Neural progenitor cell (in vitro differentiated cells): ENCODE data around the gene TTLL5. TPM values are rescaled to one million over a fixed set of nuclear protein-coding genes. Genes with fewer than 3 reads are reported as not detected.

Experiments used
- DNase-seq: peaks from one replicate; pipeline ENCODE4 v3.0.0-alpha.2; 2016; ENCODE audit warnings: low spot score
- H2AFZ ChIP-seq: fragments of 200-600 bp; sonication (generic); replicated peaks from 2 replicates; pipeline ENCODE4 v1.6.1; 2016; ENCODE audit warnings: antibody characterized with exemption
- H3F3A ChIP-seq: fragments of 200-600 bp; sonication (generic); 2 replicates; pipeline ENCODE4 v1.6.1; 2016; ENCODE audit warnings: antibody characterized with exemption, low read depth
- H3K27ac ChIP-seq: fragments of 200-600 bp; sonication (generic); 2 replicates; pipeline ENCODE4 v1.5.1; 2016; ENCODE audit warnings: mild to moderate bottlenecking
- H3K27me3 ChIP-seq: fragments of 200-600 bp; sonication (generic); 2 replicates; pipeline ENCODE4 v1.6.1; 2016; ENCODE audit warnings: mild to moderate bottlenecking, moderate library complexity
- H3K36me3 ChIP-seq: fragments of 200-600 bp; sonication (generic); 2 replicates; pipeline ENCODE4 v1.5.1; 2016
- H3K4me1 ChIP-seq: fragments of 200-600 bp; sonication (generic); 2 replicates; pipeline ENCODE4 v1.6.1; 2016; ENCODE audit warnings: mixed run types
- H3K4me2 ChIP-seq: fragments of 200-600 bp; sonication (generic); 2 replicates; pipeline ENCODE4 v1.6.1; 2016
- H3K4me3 ChIP-seq: fragments of 200-600 bp; sonication (generic); 2 replicates; pipeline ENCODE4 v1.5.1; 2016
- H3K79me2 ChIP-seq: fragments of 200-600 bp; sonication (generic); 2 replicates; pipeline ENCODE4 v1.6.1; 2016; ENCODE audit warnings: low read depth
- H3K9ac ChIP-seq: fragments of 200-600 bp; sonication (generic); 2 replicates; pipeline ENCODE4 v1.6.1; 2016
- H3K9me3 ChIP-seq: fragments of 200-600 bp; sonication (generic); 2 replicates; pipeline ENCODE4 v1.5.1; 2016; ENCODE audit warnings: low read depth
- H4K20me1 ChIP-seq: fragments of 200-600 bp; sonication (generic); 2 replicates; pipeline ENCODE4 v1.6.1; 2016; ENCODE audit warnings: low read depth
- H3K27ac Mint-ChIP-seq: 3 replicates; pipeline ENCODE4 v1.8.0; 2021; ENCODE audit warnings: mixed read lengths
- H3K27me3 Mint-ChIP-seq: 2 replicates; pipeline ENCODE4 v1.8.0; 2022; ENCODE audit warnings: low read depth, mild to moderate bottlenecking, inconsistent platforms, moderate library complexity, mixed read lengths; ENCODE audit not compliant: insufficient read depth
- H3K36me3 Mint-ChIP-seq: 3 replicates; pipeline ENCODE4 v1.8.0; 2021; ENCODE audit warnings: mixed read lengths
- H3K4me1 Mint-ChIP-seq: 3 replicates; pipeline ENCODE4 v1.8.0; 2021; ENCODE audit warnings: mixed read lengths
- H3K4me3 Mint-ChIP-seq: 3 replicates; pipeline ENCODE4 v1.8.0; 2021; ENCODE audit warnings: mild to moderate bottlenecking, moderate library complexity, mixed read lengths
- H3K9me3 Mint-ChIP-seq: 3 replicates; pipeline ENCODE4 v1.8.0; 2020; ENCODE audit warnings: mixed read lengths
- EZH2 ChIP-seq: fragments of 200-600 bp; sonication (generic); IDR thresholded peaks from 2 replicates; pipeline ENCODE4 v1.6.1; 2017; ENCODE audit warnings: antibody characterized with exemption, mild to moderate bottlenecking, moderate library complexity
- EZH2phosphoT487 ChIP-seq: fragments of 200-600 bp; sonication (generic); IDR thresholded peaks from 2 replicates; pipeline ENCODE4 v1.6.1; 2017; ENCODE audit warnings: antibody characterized with exemption
- total RNA-seq: library from RNA; depleted of rRNA; stranded (reverse); fragments of >200 nt; gene quantifications from 2 replicates; pipeline ENCODE4 v1.2.3, GENCODE V29; 2015; ENCODE audit warnings: low replicate concordance
- TF ChIP-seq, protein P1 (sequence below): fragments of 200-600 bp; sonication (generic); IDR thresholded peaks from 2 replicates; pipeline ENCODE4 v1.5.1; 2017; ENCODE audit warnings: antibody characterized with exemption, mild to moderate bottlenecking

The TTLL5 gene
- total RNA-seq, 1 donor from 2014 or later = 61.4 TPM

DNA sequence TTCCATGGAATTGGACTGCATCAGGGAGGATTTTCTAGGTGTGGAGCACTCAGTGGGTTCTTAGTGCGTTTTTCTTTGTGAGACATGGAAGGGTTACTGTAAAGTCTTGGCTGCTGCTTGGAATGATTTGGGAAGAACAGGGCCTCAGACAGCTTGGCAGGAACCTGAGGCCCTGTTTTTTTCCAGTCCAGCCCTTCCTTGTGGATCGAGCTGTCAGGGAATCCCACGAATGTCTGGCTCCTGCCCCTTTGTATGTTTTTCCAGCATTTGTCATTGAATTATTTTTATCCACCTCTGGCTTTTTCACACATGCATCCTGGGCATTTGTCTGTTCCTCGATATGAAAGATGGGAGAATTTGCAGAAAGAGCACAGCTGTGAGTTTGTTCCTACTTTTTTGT, 162.3 kb downstream of the TTLL5 start:
- Mint-ChIP-seq H3K36me3 (peaks cover 4% of the 10 kb centered on the region), H3K27ac (no peak overlapping the region), H3K9me3 (no peaks in the 10 kb centered on the region), H3K4me1 (peaks cover 38% of the 10 kb centered on the region), H3K27me3 (no peaks in the 10 kb centered on the region), H3K4me3 (no peak overlapping the region)
- no peak overlapping the region for H3K4me3 ChIP-seq
- no peak overlapping the region for H3K9ac ChIP-seq
- no peaks in the 10 kb centered on the region for H3K9me3 ChIP-seq
- no peak for DNase-seq
- H3K27ac ChIP-seq = no peak overlapping the region
- H3K79me2 ChIP-seq = no peaks in the 10 kb centered on the region
- no peaks in the 10 kb centered on the region for H3F3A ChIP-seq
- H3K4me2 ChIP-seq = no peak overlapping the region
- no peaks in the 10 kb centered on the region for H4K20me1 ChIP-seq
- TF ChIP-seq EZH2phosphoT487 (no peak), EZH2 (no peak)
- TF ChIP-seq, protein P1, sequence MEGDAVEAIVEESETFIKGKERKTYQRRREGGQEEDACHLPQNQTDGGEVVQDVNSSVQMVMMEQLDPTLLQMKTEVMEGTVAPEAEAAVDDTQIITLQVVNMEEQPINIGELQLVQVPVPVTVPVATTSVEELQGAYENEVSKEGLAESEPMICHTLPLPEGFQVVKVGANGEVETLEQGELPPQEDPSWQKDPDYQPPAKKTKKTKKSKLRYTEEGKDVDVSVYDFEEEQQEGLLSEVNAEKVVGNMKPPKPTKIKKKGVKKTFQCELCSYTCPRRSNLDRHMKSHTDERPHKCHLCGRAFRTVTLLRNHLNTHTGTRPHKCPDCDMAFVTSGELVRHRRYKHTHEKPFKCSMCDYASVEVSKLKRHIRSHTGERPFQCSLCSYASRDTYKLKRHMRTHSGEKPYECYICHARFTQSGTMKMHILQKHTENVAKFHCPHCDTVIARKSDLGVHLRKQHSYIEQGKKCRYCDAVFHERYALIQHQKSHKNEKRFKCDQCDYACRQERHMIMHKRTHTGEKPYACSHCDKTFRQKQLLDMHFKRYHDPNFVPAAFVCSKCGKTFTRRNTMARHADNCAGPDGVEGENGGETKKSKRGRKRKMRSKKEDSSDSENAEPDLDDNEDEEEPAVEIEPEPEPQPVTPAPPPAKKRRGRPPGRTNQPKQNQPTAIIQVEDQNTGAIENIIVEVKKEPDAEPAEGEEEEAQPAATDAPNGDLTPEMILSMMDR = no peak
- peaks cover 5% of the 10 kb centered on the region for H3K36me3 ChIP-seq
- H2AFZ ChIP-seq = no peak overlapping the region
- H3K4me1 ChIP-seq = no peaks in the 10 kb centered on the region
- no peaks in the 10 kb centered on the region for H3K27me3 ChIP-seq

DNA sequence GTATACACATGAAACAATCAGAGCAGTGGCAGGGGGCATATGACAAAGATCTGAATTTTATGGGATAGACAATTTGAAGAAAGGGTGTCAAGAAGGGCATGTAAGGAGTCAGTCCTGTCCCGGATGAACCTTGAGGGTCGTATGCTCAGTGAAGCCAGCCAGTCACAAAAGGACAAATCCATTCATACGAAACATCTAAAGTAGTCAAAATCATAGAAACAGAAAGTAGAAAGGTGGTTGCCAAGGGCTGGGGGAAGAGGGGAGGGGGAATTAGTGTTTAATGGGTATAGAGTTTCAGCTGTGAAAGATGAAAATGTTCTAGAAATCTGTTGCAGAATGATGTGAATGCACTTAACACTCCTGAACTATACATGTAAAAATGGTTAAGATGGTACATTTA, 163.3 kb downstream of the TTLL5 start:
- Mint-ChIP-seq H3K4me3 (no peak overlapping the region), H3K27ac (no peak overlapping the region), H3K36me3 (peaks cover 4% of the 10 kb centered on the region), H3K27me3 (no peaks in the 10 kb centered on the region), H3K4me1 (peaks cover 38% of the 10 kb centered on the region), H3K9me3 (no peaks in the 10 kb centered on the region)
- H4K20me1 ChIP-seq = no peaks in the 10 kb centered on the region
- no peaks in the 10 kb centered on the region for H3K79me2 ChIP-seq
- TF ChIP-seq, protein P1 = no peak
- no peak for TF ChIP-seq EZH2
- TF ChIP-seq EZH2phosphoT487 = no peak
- no peak overlapping the region for H3K9ac ChIP-seq
- H3K9me3 ChIP-seq = no peaks in the 10 kb centered on the region
- no peaks in the 10 kb centered on the region for H3K27me3 ChIP-seq
- H3K4me2 ChIP-seq = no peak overlapping the region
- DNase-seq = no peak
- H3K4me1 ChIP-seq = no peaks in the 10 kb centered on the region
- H3F3A ChIP-seq = no peaks in the 10 kb centered on the region
- H2AFZ ChIP-seq = no peak overlapping the region
- H3K27ac ChIP-seq = no peak overlapping the region
- H3K4me3 ChIP-seq = no peak overlapping the region
- peaks cover 5% of the 10 kb centered on the region for H3K36me3 ChIP-seq

DNA sequence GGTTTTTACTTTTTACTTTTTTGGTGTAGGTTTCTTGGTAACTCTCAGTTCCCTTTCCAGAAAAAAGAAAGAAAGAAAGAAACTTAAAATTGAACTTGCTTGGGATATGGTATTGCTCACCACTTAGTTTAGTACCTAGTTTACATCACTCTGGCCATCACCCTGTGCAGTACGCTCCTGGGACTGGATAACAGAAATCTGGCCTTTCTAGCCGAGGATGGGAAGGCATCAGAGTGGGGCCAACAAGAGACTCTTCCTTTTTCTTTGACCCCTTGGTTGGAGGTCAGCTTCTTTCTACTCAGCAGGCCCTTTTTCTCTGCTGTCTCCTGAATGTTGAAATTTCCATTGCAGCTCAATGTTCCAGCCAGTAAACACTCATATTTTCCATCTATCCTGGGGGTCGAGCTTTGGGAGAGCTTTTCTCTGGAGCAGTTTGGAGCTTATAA, 164.1 kb downstream of the TTLL5 start:
- DNase-seq = no peak
- Histone ChIP-seq H4K20me1 (no peaks in the 10 kb centered on the region), H3K4me3 (no peak overlapping the region), H3K4me2 (no peak overlapping the region), H2AFZ (no peak overlapping the region), H3F3A (no peaks in the 10 kb centered on the region), H3K36me3 (peaks cover 5% of the 10 kb centered on the region), H3K27ac (no peak overlapping the region), H3K9ac (no peak overlapping the region), H3K27me3 (no peaks in the 10 kb centered on the region), H3K9me3 (no peaks in the 10 kb centered on the region), H3K4me1 (no peaks in the 10 kb centered on the region), H3K79me2 (no peaks in the 10 kb centered on the region)
- no peak for TF ChIP-seq EZH2phosphoT487
- TF ChIP-seq EZH2 = no peak
- TF ChIP-seq, protein P1 = no peak
- no peak overlapping the region for H3K4me3 Mint-ChIP-seq
- H3K9me3 Mint-ChIP-seq = no peaks in the 10 kb centered on the region
- peak overlapping the region; percentile 20 for H3K27ac Mint-ChIP-seq
- H3K4me1 Mint-ChIP-seq = peaks cover 38% of the 10 kb centered on the region
- H3K27me3 Mint-ChIP-seq = no peaks in the 10 kb centered on the region
- H3K36me3 Mint-ChIP-seq = peaks cover 4% of the 10 kb centered on the region
